Kidney epithelial cell (primary cell): ENCODE results near the gene TRAPPC13. TPM values are rescaled to one million over a fixed set of nuclear protein-coding genes. Genes with fewer than 3 reads are reported as not detected.

Experiments
- DNase-seq: peaks from one replicate; pipeline ENCODE4 v3.0.0-alpha.2; 2010; ENCODE audit warnings: low read depth
- H3K27me3 ChIP-seq: 2 replicates; pipeline ENCODE4 v1.6.0; 2011; ENCODE audit warnings: low read length; ENCODE audit not compliant: control insufficient read depth, insufficient read depth
- H3K36me3 ChIP-seq: 2 replicates; pipeline ENCODE4 v1.5.1; 2011; ENCODE audit warnings: low read length; ENCODE audit not compliant: control insufficient read depth, insufficient read depth
- H3K4me3 ChIP-seq: 2 replicates; pipeline ENCODE4 v1.5.1; 2011; ENCODE audit warnings: low read depth, mild to moderate bottlenecking, control low read depth, low read length
- CTCF ChIP-seq: IDR thresholded peaks from 2 replicates; pipeline ENCODE4 v1.5.1; 2011; ENCODE audit warnings: mild to moderate bottlenecking, moderate library complexity, low read length, control low read depth, inconsistent platforms; ENCODE audit not compliant: insufficient read depth, poor library complexity, severe bottlenecking
- total RNA-seq: library from RNA; depleted of rRNA; stranded (reverse); fragments of >200 nt; gene quantifications from 2 replicates; pipeline ENCODE4 v1.2.3, GENCODE V29; 2015

Gene TRAPPC13
- total RNA-seq, 1 donor from 2014 or later: 19.0 TPM

GRCh38 chr5:65695162-65695755 lies 70.4 kb downstream of the TRAPPC13 start:
- no peak for DNase-seq
- H3K36me3 ChIP-seq: no peaks in the 10 kb centered on the region
- H3K4me3 ChIP-seq: no peak overlapping the region
- TF ChIP-seq CTCF: no peak
- H3K27me3 ChIP-seq: no peaks in the 10 kb centered on the region

GRCh38 chr5:65695896-65696295 lies 71.1 kb downstream of the TRAPPC13 start:
- Histone ChIP-seq H3K27me3 (no peaks in the 10 kb centered on the region), H3K36me3 (no peaks in the 10 kb centered on the region), H3K4me3 (no peak overlapping the region)
- no peak for TF ChIP-seq CTCF
- DNase-seq: no peak

- Histone ChIP-seq H3K27me3 (no peaks in the 10 kb centered on the region), H3K36me3 (no peaks in the 10 kb centered on the region), H3K4me3 (no peak overlapping the region)
- no peak for DNase-seq
- TF ChIP-seq CTCF: no peak
These were observed 72.1 kb downstream of the TRAPPC13 start for GRCh38 chr5:65696892-65697291.

- TF ChIP-seq CTCF: no peak
- H3K36me3 ChIP-seq: no peaks in the 10 kb centered on the region
- H3K27me3 ChIP-seq: no peaks in the 10 kb centered on the region
- DNase-seq: no peak
- H3K4me3 ChIP-seq: no peak overlapping the region
These were observed 74.5 kb downstream of the TRAPPC13 start for GRCh38 chr5:65699338-65699737.

GRCh38 chr5:65702036-65702435 lies 77.2 kb downstream of the TRAPPC13 start:
- H3K27me3 ChIP-seq: no peaks in the 10 kb centered on the region
- no peak for DNase-seq
- H3K4me3 ChIP-seq: no peak overlapping the region
- TF ChIP-seq CTCF: no peak
- no peaks in the 10 kb centered on the region for H3K36me3 ChIP-seq

GRCh38 chr5:65704621-65705239 lies 79.9 kb downstream of the TRAPPC13 start:
- no peaks in the 10 kb centered on the region for H3K27me3 ChIP-seq
- H3K4me3 ChIP-seq: no peak overlapping the region
- H3K36me3 ChIP-seq: no peaks in the 10 kb centered on the region
- no peak for DNase-seq
- no peak for TF ChIP-seq CTCF
